Measurements from ENCODE around the gene DNPH1.

Gene DNPH1

GRCh38 chr6:43228951-43229802, at the start of gene DNPH1:
TSS of gene DNPH1 (minus strand) at chr6:43229481. CDS start at chr6:43229456, 25 bp downstream.
- DNase-seq: peak; percentile 93

GRCh38 chr6:43278524-43279078, 49.3 kb upstream of the DNPH1 start:
- DNase-seq: no peak

DNA sequence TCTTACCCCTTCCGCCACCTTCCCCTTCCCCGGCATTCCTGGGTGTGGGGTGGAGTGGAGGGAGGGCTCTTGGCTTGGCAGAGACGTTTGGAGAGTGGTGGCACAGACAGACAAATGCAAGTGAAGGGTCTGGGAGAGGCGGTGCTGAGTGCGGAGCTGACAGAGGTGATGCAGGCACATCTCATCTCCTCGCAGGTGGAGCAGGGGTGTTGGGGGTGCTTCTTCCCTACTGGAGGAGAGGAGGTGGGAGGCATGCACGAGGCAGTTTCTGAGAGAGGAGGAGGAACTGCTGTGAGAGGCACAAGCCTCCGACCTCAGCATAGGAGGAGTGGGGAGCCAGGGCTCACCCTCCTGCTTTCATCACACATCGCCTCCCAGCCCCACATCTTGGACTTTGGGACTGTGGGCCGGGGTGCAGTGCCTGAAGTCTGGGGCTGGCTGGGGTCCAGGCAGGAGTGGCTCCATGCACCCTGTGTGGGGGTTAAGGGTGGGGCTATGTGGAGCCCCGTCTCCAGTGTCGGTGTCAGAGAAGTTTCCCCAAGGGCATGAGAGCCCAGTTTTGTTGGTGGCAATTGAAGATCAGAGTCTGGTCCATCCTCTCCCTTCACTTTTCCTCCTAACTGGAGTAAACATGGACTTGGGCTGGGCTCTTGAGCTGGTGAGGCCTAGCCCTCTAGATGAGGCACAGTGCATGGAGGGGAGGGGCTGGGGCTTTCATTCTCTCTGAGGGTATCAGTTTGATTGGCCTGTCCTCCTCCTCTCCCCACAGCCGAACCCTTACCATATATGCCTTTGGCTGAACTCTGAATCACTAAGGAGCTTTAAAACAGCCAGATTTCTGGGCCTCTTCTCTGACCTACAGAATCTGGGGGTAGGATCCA, 48.6 kb upstream of the DNPH1 start:
- DNase-seq: no peak

DNA sequence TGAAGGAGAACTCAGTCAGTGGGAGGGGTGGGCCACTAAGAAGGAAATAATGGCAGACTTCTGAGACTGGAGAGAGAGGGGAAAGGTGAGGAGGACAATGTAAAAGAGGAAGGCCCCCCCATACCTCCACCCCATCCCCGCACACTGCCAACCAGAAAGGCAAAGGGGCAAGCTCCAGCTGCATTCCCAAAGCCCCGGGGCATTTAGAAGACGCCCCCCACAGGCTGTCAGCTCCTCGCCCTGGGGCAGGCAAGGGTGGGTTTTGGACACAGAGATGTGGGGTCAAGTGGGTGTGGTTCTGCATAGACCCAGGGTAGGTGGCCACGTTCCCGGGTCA, 48.0 kb upstream of the DNPH1 start:
- no peak for DNase-seq

GRCh38 chr6:43276577-43277305, 47.5 kb upstream of the DNPH1 start:
- no peak for DNase-seq

DNA sequence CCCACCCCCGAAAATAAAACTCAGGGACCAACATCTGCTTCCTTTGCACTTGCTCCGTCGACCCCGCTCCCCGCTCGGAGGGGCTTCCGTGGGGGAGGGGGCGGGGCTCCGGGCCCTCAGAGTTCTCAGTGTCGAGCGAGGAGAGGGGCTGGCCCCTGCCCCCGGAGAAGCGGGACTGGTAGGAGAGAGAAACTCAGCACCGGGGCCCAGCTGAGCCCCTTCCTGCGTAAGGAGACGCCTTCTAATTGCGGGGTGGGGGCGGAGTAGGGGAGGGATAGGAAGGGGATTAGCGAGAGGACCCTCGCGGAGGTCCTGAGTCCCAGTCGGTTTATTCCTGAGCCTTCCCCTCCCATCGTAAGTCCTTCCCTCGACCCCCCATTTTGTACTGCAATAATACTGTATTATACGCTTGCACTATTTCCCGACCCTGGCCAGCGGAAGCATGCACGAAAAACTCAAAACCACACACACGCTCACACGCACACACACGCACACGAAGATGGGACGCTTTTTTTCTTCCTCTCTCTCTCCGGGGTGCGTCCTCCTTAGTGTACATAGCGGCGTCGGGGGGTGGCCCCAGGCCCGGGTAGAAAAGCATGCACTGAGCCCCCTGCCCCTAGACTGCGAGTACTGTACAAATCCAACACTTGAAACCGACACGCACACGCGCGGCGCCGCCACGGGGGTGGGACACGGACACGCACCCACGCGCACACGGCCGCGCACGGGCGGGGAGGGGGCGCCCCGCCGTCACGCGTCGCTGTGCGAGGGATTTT, 46.7 kb upstream of the DNPH1 start:
- no peak for DNase-seq

DNA sequence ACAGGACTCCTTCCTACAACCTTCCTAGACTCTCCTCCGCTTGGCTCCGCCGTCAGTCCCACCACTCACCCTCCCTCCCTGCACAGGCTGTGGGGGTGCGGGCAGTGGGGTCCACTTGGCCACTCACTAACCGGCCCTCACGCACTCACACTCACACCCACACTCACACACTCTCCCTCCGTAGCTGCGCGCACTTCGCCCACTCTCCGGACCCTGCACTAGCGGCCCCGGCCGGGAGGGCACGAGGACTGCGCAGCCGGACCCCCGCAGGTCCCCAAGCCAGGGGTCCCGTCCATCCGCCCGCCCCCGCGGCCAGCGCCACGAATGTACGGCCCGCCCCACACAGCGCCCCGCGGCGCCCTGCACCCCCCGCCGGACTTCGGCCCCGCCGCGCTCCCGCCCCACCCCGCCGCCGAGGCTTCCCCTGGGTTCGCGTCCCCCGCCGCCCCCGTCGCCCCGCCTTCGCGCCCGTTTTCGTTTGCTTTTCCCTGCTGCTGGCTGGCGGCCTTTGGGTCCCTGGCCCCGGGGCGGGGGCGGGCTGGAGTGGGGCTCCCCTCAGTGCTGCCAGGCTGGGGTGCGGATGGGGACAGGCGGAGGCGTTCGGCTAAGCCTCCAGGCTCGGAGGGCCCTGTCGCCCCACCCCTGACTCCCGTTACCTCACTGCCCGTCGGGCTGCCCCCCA, 45.8 kb upstream of the DNPH1 start:
- DNase-seq: peak; percentile 65

- no peak for DNase-seq
Observed at GRCh38 chr6:43274127-43274915, 45.0 kb upstream of the DNPH1 start.

DNA sequence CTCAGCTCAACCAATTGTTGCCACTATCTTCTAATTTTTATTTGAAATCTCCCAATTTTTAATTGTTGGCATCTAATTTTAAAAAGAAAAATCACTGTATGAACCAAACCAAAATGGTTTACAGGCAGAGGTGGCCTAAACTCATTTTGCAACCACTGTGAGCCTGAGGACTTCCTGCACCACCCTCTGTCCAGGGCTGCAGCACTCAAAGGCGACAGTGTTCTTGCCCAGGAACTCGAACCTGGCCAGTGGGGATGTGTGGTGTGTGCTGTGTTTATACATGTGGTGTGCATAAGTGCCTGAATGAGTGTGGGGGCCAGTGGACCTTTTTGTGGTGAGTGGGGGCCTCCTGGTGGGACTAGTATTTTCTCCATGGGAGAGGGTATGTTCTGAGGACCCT, 44.4 kb upstream of the DNPH1 start:
- no peak for DNase-seq

- no peak for DNase-seq
Observed at GRCh38 chr6:43271944-43272343, 42.7 kb upstream of the DNPH1 start.

- no peak for DNase-seq
Observed at GRCh38 chr6:43271103-43271815, 42.0 kb upstream of the DNPH1 start.

- peak; percentile 73 for DNase-seq
Observed at GRCh38 chr6:43269273-43270007, 40.2 kb upstream of the DNPH1 start.

- DNase-seq: no peak
Observed at GRCh38 chr6:43268782-43269272, 39.5 kb upstream of the DNPH1 start.

DNA sequence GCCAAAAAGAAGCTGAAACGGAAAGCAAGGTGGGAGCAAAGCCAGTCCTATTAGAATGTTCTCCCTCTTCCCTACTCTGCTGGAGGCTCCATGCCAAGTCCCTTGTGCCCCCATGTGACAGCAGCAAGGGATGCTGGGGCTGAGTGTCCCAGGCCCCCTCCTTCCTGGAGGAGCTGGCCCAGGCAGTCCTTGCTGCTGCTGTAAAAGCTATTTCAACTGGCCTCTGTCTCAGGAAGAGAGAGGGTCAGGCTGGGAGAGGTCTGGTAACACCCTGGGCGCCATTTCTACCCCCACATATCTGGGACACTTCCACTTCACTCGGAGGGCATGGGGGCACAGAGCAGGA, 39.0 kb upstream of the DNPH1 start:
- DNase-seq: no peak

DNA sequence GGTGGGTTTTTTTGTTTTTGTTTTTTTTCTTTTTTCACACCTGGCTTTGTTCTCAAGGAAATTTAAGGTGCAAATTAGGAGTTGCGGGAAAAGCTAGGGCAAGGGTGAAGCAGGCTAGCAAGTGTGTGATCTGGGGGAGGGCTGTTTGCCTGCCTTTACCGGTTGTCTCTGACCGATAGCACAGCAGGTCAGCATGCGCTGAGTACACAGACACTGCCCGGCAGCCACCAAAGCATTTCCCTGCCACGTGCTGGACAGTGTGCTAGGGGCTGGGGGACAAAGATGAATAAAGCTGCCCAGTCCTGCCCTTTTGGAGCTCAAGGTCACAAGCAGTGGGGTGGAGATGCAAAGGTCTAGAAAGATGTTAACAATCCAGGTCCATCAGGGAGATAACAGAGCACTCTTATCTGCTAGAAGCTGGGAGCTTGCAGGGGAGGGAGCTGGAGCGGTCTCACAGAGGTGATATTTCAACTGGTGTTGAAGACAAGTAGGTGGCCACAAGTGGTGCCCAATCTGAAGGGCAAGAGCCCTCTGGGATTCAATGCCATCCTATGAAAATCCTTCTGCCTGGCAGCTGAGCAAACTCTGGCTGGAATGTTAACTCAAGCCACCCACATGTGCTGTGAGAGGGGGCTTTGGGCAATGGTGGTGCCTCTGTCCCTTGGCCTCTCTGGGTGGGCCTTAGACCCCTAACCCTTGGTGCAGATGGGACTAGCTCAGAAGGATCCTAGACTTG, 38.5 kb upstream of the DNPH1 start:
- DNase-seq: no peak

- no peak for DNase-seq
Observed at GRCh38 chr6:43265564-43265963, 36.3 kb upstream of the DNPH1 start.

- DNase-seq: no peak
Observed at GRCh38 chr6:43264599-43265145, 35.4 kb upstream of the DNPH1 start.

Data from activated CD8-positive, alpha-beta memory T cell treated with anti-CD3 and anti-CD28 coated beads, Interleukin-2, amount 50 U/mL, for 48 hours (primary cell).